ENCODE results near the gene HEXA.

DNA sequence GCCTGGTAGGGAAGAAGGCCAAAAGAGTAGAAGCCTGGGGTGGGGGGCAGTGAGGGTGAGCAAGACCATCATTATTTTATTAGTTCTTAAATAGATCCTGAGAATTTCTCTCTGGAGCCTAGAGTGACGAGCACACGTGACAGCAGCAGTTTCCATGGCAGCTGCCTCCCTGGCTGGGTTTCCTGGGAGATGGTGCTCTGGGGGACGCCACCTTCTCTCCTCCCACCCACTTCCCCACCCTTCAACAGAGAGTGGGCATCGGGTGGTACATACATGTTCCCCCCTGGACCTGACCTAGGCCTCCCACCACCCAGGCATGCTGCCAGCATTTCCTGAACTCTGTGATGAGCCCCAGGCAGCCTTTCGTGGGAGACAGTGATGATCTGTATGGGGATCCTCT, 68.8 kb downstream of the HEXA start:
- TF ChIP-seq CTCF (IDR thresholded peaks at IDR 0.05) = no peak
- no peak for TF ChIP-seq POLR2A (IDR thresholded peaks at IDR 0.05)

All from lower leg skin (tissue), 3 donors.